ENCODE data around the gene MAG. TPM values are rescaled to one million over a fixed set of nuclear protein-coding genes. Genes with fewer than 3 reads are reported as not detected.

MAG gene
- total and polyA plus RNA-seq, 10 of the 15 experiments (the other 5 are each of a cell fraction or from before 2014, with no cell fraction given), result 0.03 to 0.82 (median 0.17) TPM; not detected in 2

DNA sequence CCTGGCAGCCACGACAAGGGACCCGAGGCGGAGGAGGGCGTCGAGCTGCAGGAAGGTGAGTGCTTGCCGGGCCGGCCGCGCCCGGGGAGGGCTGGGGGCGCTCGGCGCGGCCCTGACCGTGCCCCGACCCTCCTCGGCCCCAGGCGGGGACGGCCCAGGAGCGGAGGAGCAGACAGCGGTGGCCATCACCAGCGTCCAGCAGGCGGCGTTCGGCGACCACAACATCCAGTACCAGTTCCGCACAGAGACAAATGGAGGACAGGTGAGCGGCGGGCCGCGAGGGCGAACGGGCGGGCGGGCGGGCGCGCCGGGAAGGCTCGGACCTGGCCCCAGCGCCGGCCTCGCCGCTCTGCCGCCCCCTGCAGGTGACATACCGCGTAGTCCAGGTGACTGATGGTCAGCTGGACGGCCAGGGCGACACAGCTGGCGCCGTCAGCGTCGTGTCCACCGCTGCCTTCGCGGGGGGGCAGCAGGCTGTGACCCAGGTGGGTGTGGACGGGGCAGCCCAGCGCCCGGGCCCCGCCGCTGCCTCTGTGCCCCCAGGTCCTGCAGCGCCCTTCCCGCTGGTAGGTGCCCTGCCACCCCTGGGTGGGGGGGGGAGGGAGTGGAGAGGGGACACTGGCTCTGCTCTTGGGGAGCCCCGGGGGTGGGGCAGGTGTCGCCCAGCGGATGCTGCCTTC, 22.4 kb upstream of the MAG start (continued):
- TF ChIP-seq JUNB (IDR thresholded peaks at IDR 0.05), result no peak
- TF ChIP-seq IKZF2 (IDR thresholded peaks at IDR 0.05), result no peak
- no peak for TF ChIP-seq SREBF1 (IDR thresholded peaks at IDR 0.05; ENCODE audit: low read length)
- no peak for TF ChIP-seq KDM1A (IDR thresholded peaks at IDR 0.05; ENCODE audit: borderline replicate concordance)
- no peak for TF ChIP-seq RCOR1 (conservative IDR thresholded peaks at IDR 0.05; ENCODE audit: low read depth, low read length)

GRCh38 chr19:35270381-35270811, 21.6 kb upstream of the MAG start:
- intact Hi-C loops (cut with micrococcal nuclease; ENCODE audit: unreplicated experiment), result no loop called here
- H2AFZ ChIP-seq (ENCODE audit: control insufficient read depth, low read depth, low read length), result no peak overlapping the region
- no peaks in the 10 kb centered on the region for H4K20me1 ChIP-seq (ENCODE audit: control insufficient read depth, insufficient read depth)
- DNase-seq (ENCODE audit: low read depth, low spot score), result no peak
- ATAC-seq, result no peak
- peaks cover 11 to 23% of the 10 kb centered on the region in 2 experiments for H3K36me3 ChIP-seq (ENCODE audit: control insufficient read depth in 2 of 2, insufficient read depth in 2 of 2, low read length in 1 of 2)
- ChIA-PET RAD21 (ENCODE audit: unreplicated experiment) (interaction anchor here (0.6 kb wide), 1 partner anchor 129 kb away, joined by 4 read pairs; no protein-coding TSS in a partner anchor), SMC1A (ENCODE audit: uncharacterized antibody, unreplicated experiment) (interaction anchor here (1.0 kb wide), 1 partner anchor 199 kb away, joined by 4 read pairs; no protein-coding TSS in a partner anchor), POLR2A (interaction anchor here (0.7 to 1.1 kb wide), 2 partner anchors 16 to 34 kb away, joined by 3 to 8 read pairs; no protein-coding TSS in a partner anchor), CTCF (interaction anchor here (0.7 to 2.8 kb wide), 7 partner anchors 11 to 238 kb away, joined by 3 to 12 read pairs (median 4); no protein-coding TSS in a partner anchor)
- peak overlapping the region; percentile 61; the same call in 1 of the 2 replicates for H3K4me3 ChIP-seq
- H3K4me1 ChIP-seq (ENCODE audit: control insufficient read depth, insufficient read depth, low read length), result peaks cover 17% of the 10 kb centered on the region
- no peak overlapping the region for H3K27ac ChIP-seq (ENCODE audit: control insufficient read depth, insufficient read depth)
- no peaks in the 10 kb centered on the region for H3K27me3 ChIP-seq (replicated peaks in 1 of 2; ENCODE audit: control insufficient read depth in 2 of 2, insufficient read depth in 2 of 2, low read length in 1 of 2)
- no peak for FAIRE-seq
- WGBS (ENCODE audit: insufficient coverage, insufficient replicate concordance, low lambda C conversion rate, missing lambda C conversion rate), result 94% methylated on average over 16 of the region's 16 CpGs
- BruUV-seq (replicated peaks), result no TSS peak
- peak overlapping the region; percentile 90 for H3K4me2 ChIP-seq (ENCODE audit: control insufficient read depth, insufficient read depth)
- peak overlapping the region; percentile 18; the same call in 1 of the 2 replicates for H3K9ac ChIP-seq (ENCODE audit: control insufficient read depth, insufficient read depth, low read length)
- H3K9me3 ChIP-seq (replicated peaks; ENCODE audit: control insufficient read depth, insufficient read depth, low read length), result no peaks in the 10 kb centered on the region
- in situ Hi-C loops (cut with MboI), result loop anchor here (5.0 kb wide), 1 partner anchor 197 kb away; no protein-coding TSS in a partner anchor
- H3K79me2 ChIP-seq (ENCODE audit: control insufficient read depth, insufficient read depth, low read length), result peaks cover 32% of the 10 kb centered on the region
- no peak for TF ChIP-seq ESRRA (IDR thresholded peaks at IDR 0.05; ENCODE audit: low read length)
- no peak for TF ChIP-seq BCLAF1 (IDR thresholded peaks at IDR 0.05)
- no peak for TF ChIP-seq SPI1 (IDR thresholded peaks at IDR 0.05; ENCODE audit: borderline replicate concordance, insufficient read depth, low read depth, low read length)
- no peak for TF ChIP-seq KAT2A (conservative IDR thresholded peaks at IDR 0.05; ENCODE audit: control insufficient read depth, low read depth, low read length)
- no peak for TF ChIP-seq RAD21 (IDR thresholded peaks at IDR 0.05; ENCODE audit: insufficient read depth, low read depth, low read length)
- TF ChIP-seq IKZF1 (conservative IDR thresholded peaks at IDR 0.05), result no peak
- TF ChIP-seq SMARCA5 (IDR thresholded peaks at IDR 0.05), result no peak
- no peak for TF ChIP-seq CBX5 (IDR thresholded peaks at IDR 0.05; ENCODE audit: low read depth)
- TF ChIP-seq BRCA1 (IDR thresholded peaks at IDR 0.05; ENCODE audit: low read depth, low read length), result no peak
- TF ChIP-seq NFXL1 (IDR thresholded peaks at IDR 0.05; ENCODE audit: borderline replicate concordance), result no peak
- no peak for TF ChIP-seq ATF3 (IDR thresholded peaks at IDR 0.05; ENCODE audit: borderline replicate concordance, extremely low read depth, low read depth, low read length)
- no peak for TF ChIP-seq RAD51 (IDR thresholded peaks at IDR 0.05)
- TF ChIP-seq, protein P1, sequence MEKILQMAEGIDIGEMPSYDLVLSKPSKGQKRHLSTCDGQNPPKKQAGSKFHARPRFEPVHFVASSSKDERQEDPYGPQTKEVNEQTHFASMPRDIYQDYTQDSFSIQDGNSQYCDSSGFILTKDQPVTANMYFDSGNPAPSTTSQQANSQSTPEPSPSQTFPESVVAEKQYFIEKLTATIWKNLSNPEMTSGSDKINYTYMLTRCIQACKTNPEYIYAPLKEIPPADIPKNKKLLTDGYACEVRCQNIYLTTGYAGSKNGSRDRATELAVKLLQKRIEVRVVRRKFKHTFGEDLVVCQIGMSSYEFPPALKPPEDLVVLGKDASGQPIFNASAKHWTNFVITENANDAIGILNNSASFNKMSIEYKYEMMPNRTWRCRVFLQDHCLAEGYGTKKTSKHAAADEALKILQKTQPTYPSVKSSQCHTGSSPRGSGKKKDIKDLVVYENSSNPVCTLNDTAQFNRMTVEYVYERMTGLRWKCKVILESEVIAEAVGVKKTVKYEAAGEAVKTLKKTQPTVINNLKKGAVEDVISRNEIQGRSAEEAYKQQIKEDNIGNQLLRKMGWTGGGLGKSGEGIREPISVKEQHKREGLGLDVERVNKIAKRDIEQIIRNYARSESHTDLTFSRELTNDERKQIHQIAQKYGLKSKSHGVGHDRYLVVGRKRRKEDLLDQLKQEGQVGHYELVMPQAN (conservative IDR thresholded peaks at IDR 0.05), result no peak
- TF ChIP-seq FOXM1 (IDR thresholded peaks at IDR 0.05; ENCODE audit: low read depth, low read length), result no peak

All from GM12878 (cell line).